AG04450 (cell line): ENCODE results near the gene SPANXC. TPM values are rescaled to one million over a fixed set of nuclear protein-coding genes. Genes with fewer than 3 reads are reported as not detected.
"Not testable (repeated sequence)": the region's sequence is repeated elsewhere in the genome, so short reads cannot be mapped to it uniquely, and the experiment has no call there.

Source experiments
- CTCF ChIA-PET: fragments of 300-600, 350-600 bp; formaldehyde crosslinking; extraction: SDS; loops from one replicate; lab custom pipeline; 2022; ENCODE audit warnings: antibody characterized with exemption, inconsistent platforms; lab: Charles Lee
- POLR2A ChIA-PET: fragments of 350-600 bp; formaldehyde crosslinking; extraction: SDS; loops from one replicate; lab custom pipeline; 2021; ENCODE audit warnings: antibody characterized with exemption, inconsistent platforms; lab: Yijun Ruan, JAX
- DNase-seq: peaks from one replicate; pipeline ENCODE4 v3.0.0-alpha.2; 2011; ENCODE audit warnings: low read depth, low spot score
- H3K27ac ChIP-seq: one replicate; pipeline ENCODE4 v1.5.1; 2012; ENCODE audit warnings: low read depth, low read length, control low read depth
- H3K27me3 ChIP-seq: one replicate; pipeline ENCODE4 v1.6.0; 2012; ENCODE audit warnings: low read length; ENCODE audit not compliant: control insufficient read depth, insufficient read depth
- H3K4me3 ChIP-seq: 2 replicates; pipeline ENCODE4 v1.5.1; 2011; ENCODE audit warnings: mild to moderate bottlenecking, low read depth, low read length, control low read depth
- H3K9me3 ChIP-seq: 2 replicates; pipeline ENCODE4 v1.5.1; 2012; ENCODE audit warnings: low read length; ENCODE audit not compliant: control insufficient read depth, insufficient read depth
- CTCF ChIP-seq: IDR thresholded peaks from 2 replicates; pipeline ENCODE4 v1.5.1; 2011; ENCODE audit warnings: low read depth, low read length, control low read depth, inconsistent platforms
- polyA minus RNA-seq: library from RNA; depleted of rRNA, polyadenylated mRNA; stranded (reverse); fragments of >200 nt; gene quantifications from 2 replicates; pipeline ENCODE4 v1.2.3, GENCODE V29; 2011; rRNA and poly(A)+ RNA removed
- polyA plus RNA-seq: library from polyadenylated mRNA; depleted of rRNA; stranded (reverse); fragments of >200 nt; gene quantifications from 2 replicates; pipeline ENCODE4 v1.2.3, GENCODE V29; 2011; rRNA removed

The SPANXC gene
- polyA plus RNA-seq (not detected in 2 replicates), polyA minus RNA-seq (not detected in 2 replicates)

- H3K4me3 ChIP-seq, H3K27ac ChIP-seq, H3K27me3 ChIP-seq, H3K9me3 ChIP-seq, CTCF ChIA-PET, POLR2A ChIA-PET, DNase-seq: not testable (repeated sequence)
Measured at GRCh38 chrX:141242417-141242816, at the start of gene SPANXC. TSS of gene SPANXC (minus strand) at chrX:141242517. CDS start at chrX:141242457, 60 bp downstream.

DNA sequence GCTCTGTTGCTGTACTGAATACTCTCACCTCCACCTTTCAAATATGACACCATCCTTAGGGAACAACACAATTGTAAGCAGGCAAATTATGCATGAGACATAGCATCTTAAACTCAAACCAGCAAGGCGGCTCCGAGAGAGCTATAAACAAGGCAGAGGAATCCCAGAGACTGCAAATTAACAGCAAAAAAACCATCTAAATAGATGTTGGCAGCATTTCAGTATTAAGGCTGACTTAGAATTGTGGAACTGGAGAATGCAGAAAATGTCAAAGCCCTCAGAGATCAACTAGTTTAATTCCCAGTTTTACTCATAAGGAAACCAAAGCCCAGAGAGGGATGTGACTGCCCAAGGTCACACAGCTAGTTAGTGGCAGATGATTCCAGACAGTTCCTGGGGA is 37.2 kb upstream of the SPANXC start:
- Histone ChIP-seq H3K27me3 (no peaks in the 10 kb centered on the region), H3K9me3 (no peaks in the 10 kb centered on the region), H3K4me3 (no peak overlapping the region), H3K27ac (no peak overlapping the region)
- CTCF ChIA-PET, result interaction anchor here (1.0 to 2.7 kb wide), 2 partner anchors 11 to 360 kb away, joined by 3 to 28 read pairs; no protein-coding TSS in a partner anchor
- TF ChIP-seq CTCF, result no peak
- DNase-seq, result peak; percentile 1
- POLR2A ChIA-PET, result no interaction called here

DNA sequence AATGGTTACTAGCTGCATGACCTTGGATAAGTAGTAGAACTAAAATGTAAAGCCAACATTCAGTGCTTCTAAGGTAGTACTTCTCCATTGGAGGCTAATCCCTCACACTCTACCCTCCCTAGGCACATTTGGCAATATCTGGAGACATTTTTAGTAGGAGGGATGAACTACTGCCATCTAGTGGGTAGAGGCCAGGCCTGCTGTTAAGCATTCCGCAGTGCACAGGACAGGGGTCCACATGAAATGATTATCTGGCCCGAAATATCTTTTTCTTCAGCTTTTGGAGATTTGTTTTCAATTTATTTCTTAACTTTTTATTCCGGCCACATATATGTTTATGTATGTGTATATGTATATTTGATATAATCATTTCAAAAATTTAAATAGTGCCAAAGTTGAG is 36.0 kb upstream of the SPANXC start:
- Histone ChIP-seq H3K27ac (no peak overlapping the region), H3K9me3 (no peaks in the 10 kb centered on the region), H3K27me3 (no peaks in the 10 kb centered on the region), H3K4me3 (no peak overlapping the region)
- CTCF ChIA-PET, result interaction anchor here (0.8 to 2.7 kb wide), 8 partner anchors 13 to 516 kb away, joined by 3 to 28 read pairs (median 5); no protein-coding TSS in a partner anchor
- POLR2A ChIA-PET, result no interaction called here
- DNase-seq, result no peak
- TF ChIP-seq CTCF, result peak; percentile 63

- DNase-seq, result no peak
- H3K9me3 ChIP-seq, result no peaks in the 10 kb centered on the region
- no peak overlapping the region for H3K4me3 ChIP-seq
- ChIA-PET CTCF (no interaction called here), POLR2A (no interaction called here)
- H3K27ac ChIP-seq, result no peak overlapping the region
- TF ChIP-seq CTCF, result no peak
- H3K27me3 ChIP-seq, result no peaks in the 10 kb centered on the region
Measured at GRCh38 chrX:141258080-141258479, 15.8 kb upstream of the SPANXC start.

GRCh38 chrX:141221611-141222010 is 20.7 kb downstream of the SPANXC start:
- DNase-seq, result no peak
- CTCF ChIA-PET, result no interaction called here
- Histone ChIP-seq H3K9me3 (no peaks in the 10 kb centered on the region), H3K4me3 (no peak overlapping the region), H3K27ac (no peak overlapping the region), H3K27me3 (no peaks in the 10 kb centered on the region)
- POLR2A ChIA-PET, result no interaction called here
- no peak for TF ChIP-seq CTCF
